ENCODE measurements around the gene TMEM131.
A peak's percentile ranks its signal among the peaks of the same experiment; 100 is the strongest.

TMEM131 gene

GRCh38 chr2:97734061-97735051 lies 261.4 kb downstream of the TMEM131 start:
- Histone ChIP-seq H3K79me1 (ENCODE audit: low read depth, low read length) (peaks cover 2% of the 10 kb centered on the region), H4K8ac (ENCODE audit: low read depth, low read length) (peak overlapping the region; percentile 82), H2AK5ac (ENCODE audit: low read depth, low read length) (peak overlapping the region; percentile 88), H2BK12ac (ENCODE audit: low read length) (peak overlapping the region; percentile 41), H3K14ac (ENCODE audit: low read length) (peak overlapping the region; percentile 56), H3K4me3 (ENCODE audit: low read length in 2 of 2) (no peak overlapping the region), H3K4ac (ENCODE audit: low read length) (peak overlapping the region; percentile 23), H3K4me2 (ENCODE audit: insufficient read depth, low read length, poor library complexity, severe bottlenecking) (no peak overlapping the region), H3K27ac (replicated peaks; ENCODE audit: low read length) (no peak overlapping the region), H3K4me1 (ENCODE audit: control insufficient read depth in 2 of 2, insufficient read depth in 1 of 2, low read depth in 1 of 2, low read length in 2 of 2) (peaks cover 0 to 1% of the 10 kb centered on the region in 2 donors), H3K23ac (ENCODE audit: low read depth, low read length, poor library complexity) (peak overlapping the region; percentile 93), H3K18ac (ENCODE audit: low read length) (peak overlapping the region; percentile 85), H2BK15ac (ENCODE audit: low read length) (peak overlapping the region; percentile 85), H2BK120ac (ENCODE audit: low read depth, low read length) (no peak overlapping the region), H2AFZ (ENCODE audit: low read length) (no peak overlapping the region), H3K27me3 (ENCODE audit: control insufficient read depth in 3 of 3, insufficient read depth in 3 of 3, low read depth in 1 of 3, low read length in 3 of 3) (no peaks in the 10 kb centered on the region), H3K36me3 (replicated peaks in 1 of 2; ENCODE audit: control insufficient read depth in 2 of 2, insufficient read depth in 2 of 2, low read length in 2 of 2) (no peaks in the 10 kb centered on the region), H3K9me3 (replicated peaks in 1 of 2; ENCODE audit: control insufficient read depth in 2 of 2, insufficient read depth in 1 of 2, low read depth in 1 of 2, low read length in 2 of 2) (peaks cover 0 to 4% of the 10 kb centered on the region in 2 donors), H4K91ac (ENCODE audit: low read depth, low read length, poor library complexity) (peak overlapping the region; percentile 95), H3K9ac (ENCODE audit: low read depth, low read length, poor library complexity) (peak overlapping the region; percentile 60), H2BK5ac (ENCODE audit: low read length) (no peak overlapping the region)
- no CpG with 5 or more reads among the region's 44 CpGs for WGBS, 2 donors (ENCODE audit: extremely low coverage in 2 of 2, insufficient read length in 2 of 2, insufficient replicate concordance in 1 of 2)
- no peak for DNase-seq (ENCODE audit: low spot score)

- peak overlapping the region; percentile 41 for H3K4ac ChIP-seq (ENCODE audit: low read length)
- WGBS, 2 donors (ENCODE audit: extremely low coverage in 2 of 2, insufficient read length in 2 of 2, insufficient replicate concordance in 1 of 2), result no CpG with 5 or more reads among the region's 20 CpGs
- H3K14ac ChIP-seq (ENCODE audit: low read length), result peak overlapping the region; percentile 38
- H3K79me1 ChIP-seq (ENCODE audit: low read depth, low read length), result peaks cover 2% of the 10 kb centered on the region
- H2BK120ac ChIP-seq (ENCODE audit: low read depth, low read length), result no peak overlapping the region
- H3K4me2 ChIP-seq (ENCODE audit: insufficient read depth, low read length, poor library complexity, severe bottlenecking), result no peak overlapping the region
- no peaks in the 10 kb centered on the region for H3K27me3 ChIP-seq (ENCODE audit: control insufficient read depth in 3 of 3, insufficient read depth in 3 of 3, low read depth in 1 of 3, low read length in 3 of 3)
- H4K8ac ChIP-seq (ENCODE audit: low read depth, low read length), result no peak overlapping the region
- no peaks in the 10 kb centered on the region for H3K36me3 ChIP-seq (replicated peaks in 1 of 2; ENCODE audit: control insufficient read depth in 2 of 2, insufficient read depth in 2 of 2, low read length in 2 of 2)
- no peak overlapping the region for H3K27ac ChIP-seq (replicated peaks; ENCODE audit: low read length)
- DNase-seq (ENCODE audit: low spot score), result no peak
- H4K91ac ChIP-seq (ENCODE audit: low read depth, low read length, poor library complexity), result peak overlapping the region; percentile 53
- peaks cover 0 to 1% of the 10 kb centered on the region in 2 donors for H3K4me1 ChIP-seq (ENCODE audit: control insufficient read depth in 2 of 2, insufficient read depth in 1 of 2, low read depth in 1 of 2, low read length in 2 of 2)
- no peak overlapping the region for H2BK5ac ChIP-seq (ENCODE audit: low read length)
- H2AK5ac ChIP-seq (ENCODE audit: low read depth, low read length), result no peak overlapping the region
- H2BK12ac ChIP-seq (ENCODE audit: low read length), result no peak overlapping the region
- peaks cover 0 to 2% of the 10 kb centered on the region in 2 donors for H3K9me3 ChIP-seq (replicated peaks in 1 of 2; ENCODE audit: control insufficient read depth in 2 of 2, insufficient read depth in 1 of 2, low read depth in 1 of 2, low read length in 2 of 2)
- H2BK15ac ChIP-seq (ENCODE audit: low read length), result peak overlapping the region; percentile 71
- H3K18ac ChIP-seq (ENCODE audit: low read length), result no peak overlapping the region
- no peak overlapping the region for H2AFZ ChIP-seq (ENCODE audit: low read length)
- no peak overlapping the region for H3K23ac ChIP-seq (ENCODE audit: low read depth, low read length, poor library complexity)
- H3K9ac ChIP-seq (ENCODE audit: low read depth, low read length, poor library complexity), result peak overlapping the region; percentile 44
- H3K4me3 ChIP-seq (ENCODE audit: low read length in 2 of 2), result no peak overlapping the region
Measured at GRCh38 chr2:97733341-97734035, 262.3 kb downstream of the TMEM131 start.

GRCh38 chr2:97732436-97733340 lies 263.1 kb downstream of the TMEM131 start:
- peak overlapping the region; percentile 85 for H3K23ac ChIP-seq (ENCODE audit: low read depth, low read length, poor library complexity)
- H3K79me1 ChIP-seq (ENCODE audit: low read depth, low read length), result peaks cover 2% of the 10 kb centered on the region
- H4K8ac ChIP-seq (ENCODE audit: low read depth, low read length), result no peak overlapping the region
- H3K4me2 ChIP-seq (ENCODE audit: insufficient read depth, low read length, poor library complexity, severe bottlenecking), result no peak overlapping the region
- peak overlapping the region; percentile 23 for H3K4ac ChIP-seq (ENCODE audit: low read length)
- WGBS, 2 donors (ENCODE audit: extremely low coverage in 2 of 2, insufficient read length in 2 of 2, insufficient replicate concordance in 1 of 2), result no CpG with 5 or more reads among the region's 28 CpGs
- H2BK12ac ChIP-seq (ENCODE audit: low read length), result no peak overlapping the region
- no peak overlapping the region for H3K4me3 ChIP-seq (ENCODE audit: low read length in 2 of 2)
- peak overlapping the region; percentile 39 for H2BK5ac ChIP-seq (ENCODE audit: low read length)
- H2BK120ac ChIP-seq (ENCODE audit: low read depth, low read length), result no peak overlapping the region
- H2BK15ac ChIP-seq (ENCODE audit: low read length), result peak overlapping the region; percentile 33
- no peak overlapping the region for H3K9ac ChIP-seq (ENCODE audit: low read depth, low read length, poor library complexity)
- H2AFZ ChIP-seq (ENCODE audit: low read length), result no peak overlapping the region
- H2AK5ac ChIP-seq (ENCODE audit: low read depth, low read length), result peak overlapping the region; percentile 81
- H3K27ac ChIP-seq (replicated peaks; ENCODE audit: low read length), result no peak overlapping the region
- no peaks in the 10 kb centered on the region for H3K36me3 ChIP-seq (replicated peaks in 1 of 2; ENCODE audit: control insufficient read depth in 2 of 2, insufficient read depth in 2 of 2, low read length in 2 of 2)
- peak overlapping the region; percentile 48 for H3K18ac ChIP-seq (ENCODE audit: low read length)
- no peak for DNase-seq (ENCODE audit: low spot score)
- no peak overlapping the region for H4K91ac ChIP-seq (ENCODE audit: low read depth, low read length, poor library complexity)
- H3K4me1 ChIP-seq (ENCODE audit: control insufficient read depth in 2 of 2, insufficient read depth in 1 of 2, low read depth in 1 of 2, low read length in 2 of 2), result peaks cover 0 to 1% of the 10 kb centered on the region in 2 donors
- peak overlapping the region; percentile 94 for H3K14ac ChIP-seq (ENCODE audit: low read length)
- H3K27me3 ChIP-seq (ENCODE audit: control insufficient read depth in 3 of 3, insufficient read depth in 3 of 3, low read depth in 1 of 3, low read length in 3 of 3), result no peaks in the 10 kb centered on the region
- H3K9me3 ChIP-seq (replicated peaks in 1 of 2; ENCODE audit: control insufficient read depth in 2 of 2, insufficient read depth in 1 of 2, low read depth in 1 of 2, low read length in 2 of 2), result peaks cover 0 to 2% of the 10 kb centered on the region in 2 donors

All from neuronal stem cell (in vitro differentiated cells).